PC-9 (cell line): ENCODE measurements around the gene OCSTAMP. TPM values are rescaled to one million over a fixed set of nuclear protein-coding genes. Genes with fewer than 3 reads are reported as not detected.

Experiments
- BruUV-seq: library from RNA; stranded (reverse); fragments of 400-500 nt; replicated peaks from 2 replicates; lab custom pipeline; 2021; lab: Mats Ljungman, UMichigan
- CTCF ChIA-PET: fragments of 300-600 bp; sonication (Branson Sonifier 250); formaldehyde crosslinking; loops from one replicate; lab custom pipeline; 2022; ENCODE audit warnings: antibody characterized with exemption; lab: Charles Lee
- POLR2A ChIA-PET: fragments of 300-600 bp; sonication (Branson Sonifier 250); formaldehyde crosslinking; loops from one replicate; lab custom pipeline; 2022; ENCODE audit warnings: antibody characterized with exemption; ENCODE audit not compliant: unreplicated experiment; lab: Charles Lee
- DNase-seq, 2 experiments: peaks; one replicate each; pipeline versions ENCODE4 v3.0.0 to v3.0.0-alpha.2; 2015 to 2022; ENCODE audit warnings: mixed read lengths in 1 of 2
- H2AFZ ChIP-seq: fragments of 200-600 bp; sonication (generic); 2 replicates; pipeline ENCODE4 v1.8.1; 2017; ENCODE audit warnings: antibody characterized with exemption
- H3F3A ChIP-seq: fragments of 200-600 bp; sonication (generic); 2 replicates; pipeline ENCODE4 v1.8.1; 2017; ENCODE audit warnings: antibody characterized with exemption, mild to moderate bottlenecking, low read depth; ENCODE audit not compliant: insufficient read depth
- H3K27ac ChIP-seq: fragments of 200-600 bp; sonication (generic); 2 replicates; pipeline ENCODE4 v1.6.1; 2016; ENCODE audit warnings: mixed run types
- H3K27me3 ChIP-seq: fragments of 200-600 bp; sonication (generic); 2 replicates; pipeline ENCODE4 v1.6.1; 2016; ENCODE audit warnings: low read depth, mixed run types; ENCODE audit not compliant: insufficient read depth
- H3K36me3 ChIP-seq: fragments of 200-600 bp; sonication (generic); 2 replicates; pipeline ENCODE4 v1.6.1; 2016; ENCODE audit warnings: low read depth, mixed run types
- H3K4me1 ChIP-seq: fragments of 200-600 bp; sonication (generic); replicated peaks from 2 replicates; pipeline ENCODE4 v1.6.1; 2016; ENCODE audit warnings: mixed run types; ENCODE audit not compliant: insufficient read depth
- H3K4me2 ChIP-seq: fragments of 200-600 bp; sonication (generic); 2 replicates; pipeline ENCODE4 v1.6.1; 2017; ENCODE audit warnings: mixed run types
- H3K4me3 ChIP-seq: fragments of 200-600 bp; sonication (generic); 2 replicates; pipeline ENCODE4 v1.6.1; 2016; ENCODE audit warnings: mixed run types
- H3K79me2 ChIP-seq: fragments of 200-600 bp; sonication (generic); 2 replicates; pipeline ENCODE4 v1.6.1; 2017; ENCODE audit warnings: low read depth, mixed run types
- H3K9me2 ChIP-seq: fragments of 200-600 bp; sonication (generic); 2 replicates; pipeline ENCODE4 v1.8.1; 2017; ENCODE audit warnings: mild to moderate bottlenecking; ENCODE audit not compliant: insufficient read depth
- H3K9me3 ChIP-seq: fragments of 200-600 bp; sonication (generic); 2 replicates; pipeline ENCODE4 v1.8.1; 2016; ENCODE audit warnings: low read depth; ENCODE audit not compliant: insufficient read depth
- H4K20me1 ChIP-seq: fragments of 200-600 bp; sonication (generic); 2 replicates; pipeline ENCODE4 v1.8.1; 2017; ENCODE audit not compliant: insufficient read depth
- CTCF ChIP-seq: fragments of 200-600 bp; sonication (generic); conservative IDR thresholded peaks from 2 replicates; pipeline ENCODE4 v1.6.1; 2017; ENCODE audit warnings: mixed run types, antibody characterized with exemption, mild to moderate bottlenecking, moderate library complexity
- EZH2 ChIP-seq: fragments of 200-600 bp; sonication (generic); IDR thresholded peaks from 2 replicates; pipeline ENCODE4 v1.8.0; 2017; ENCODE audit warnings: antibody characterized with exemption, low read depth
- intact Hi-C: fragments of 100-400 bp; cut with micrococcal nuclease; formaldehyde crosslinking; loops from one replicate; pipeline ENCODE4 v1.10.0; 2022; ENCODE audit not compliant: unreplicated experiment
- total RNA-seq: library from RNA; stranded (reverse); gene quantifications from 2 replicates; pipeline ENCODE4 v1.2.3, GENCODE V29; 2021

Gene OCSTAMP
- total RNA-seq, 1 experiment from 2014 or later: not detected

- no peaks in the 10 kb centered on the region for H3F3A ChIP-seq
- ChIA-PET POLR2A (no interaction called here), CTCF (no interaction called here)
- no peaks in the 10 kb centered on the region for H4K20me1 ChIP-seq
- no peak overlapping the region for H3K4me3 ChIP-seq
- DNase-seq: no peak
- H3K36me3 ChIP-seq: no peaks in the 10 kb centered on the region
- H3K79me2 ChIP-seq: no peaks in the 10 kb centered on the region
- no peak overlapping the region for H3K4me2 ChIP-seq
- H2AFZ ChIP-seq: no peak overlapping the region
- no peaks in the 10 kb centered on the region for H3K9me3 ChIP-seq
- no peaks in the 10 kb centered on the region for H3K4me1 ChIP-seq
- no TSS peak for BruUV-seq
- peaks cover 84% of the 10 kb centered on the region for H3K27me3 ChIP-seq
- TF ChIP-seq EZH2 (no peak), CTCF (no peak)
- intact Hi-C loops: no loop called here
- no peak overlapping the region for H3K27ac ChIP-seq
- H3K9me2 ChIP-seq: no peaks in the 10 kb centered on the region
Measured at GRCh38 chr20:46541229-46541935, 9.1 kb downstream of the OCSTAMP start.

GRCh38 chr20:46539113-46539512 lies 11.3 kb downstream of the OCSTAMP start:
- Histone ChIP-seq H2AFZ (no peak overlapping the region), H3K4me2 (no peak overlapping the region), H3K27me3 (peaks cover 85% of the 10 kb centered on the region), H3K27ac (no peak overlapping the region), H3K4me3 (no peak overlapping the region), H4K20me1 (no peaks in the 10 kb centered on the region), H3F3A (no peaks in the 10 kb centered on the region), H3K36me3 (no peaks in the 10 kb centered on the region), H3K9me3 (no peaks in the 10 kb centered on the region), H3K9me2 (no peaks in the 10 kb centered on the region), H3K4me1 (no peaks in the 10 kb centered on the region), H3K79me2 (no peaks in the 10 kb centered on the region)
- CTCF ChIA-PET: no interaction called here
- TF ChIP-seq CTCF (no peak), EZH2 (no peak)
- BruUV-seq: no TSS peak
- intact Hi-C loops: no loop called here
- POLR2A ChIA-PET: no interaction called here
- no peak for DNase-seq

GRCh38 chr20:46530640-46531039 lies 19.8 kb downstream of the OCSTAMP start:
- no peak overlapping the region for H3K27ac ChIP-seq
- no peak overlapping the region for H2AFZ ChIP-seq
- no peaks in the 10 kb centered on the region for H3K4me1 ChIP-seq
- intact Hi-C loops: no loop called here
- no peak for DNase-seq
- TF ChIP-seq CTCF: no peak
- ChIA-PET CTCF (no interaction called here), POLR2A (no interaction called here)
- no peak overlapping the region for H3K4me3 ChIP-seq
- H3K27me3 ChIP-seq: peaks cover 38% of the 10 kb centered on the region
- no peaks in the 10 kb centered on the region; the same call in 1 of the 2 replicates for H4K20me1 ChIP-seq
- H3K36me3 ChIP-seq: no peaks in the 10 kb centered on the region
- H3K4me2 ChIP-seq: no peak overlapping the region
- no peaks in the 10 kb centered on the region for H3K9me2 ChIP-seq
- no TSS peak for BruUV-seq
- H3K79me2 ChIP-seq: no peaks in the 10 kb centered on the region
- H3F3A ChIP-seq: no peaks in the 10 kb centered on the region
- no peaks in the 10 kb centered on the region for H3K9me3 ChIP-seq
